CD4-positive, alpha-beta T cell treated with Interleukin-4 for 4 hours (primary cell): ENCODE measurements around the gene ZNF511.
A peak's percentile ranks its signal among the peaks of the same experiment; 100 is the strongest.

ENCODE experiments used
- DNase-seq: peaks from one replicate; pipeline ENCODE4 v3.0.0-alpha.2; 2020

ZNF511 gene

GRCh38 chr10:133336577-133337369, 28.1 kb downstream of the ZNF511 start, which contains the start of gene CALY:
Gene CALY (minus strand): TSS chr10:133336896. CDS start chr10:133328989, 7,907 bp downstream.
- peak; percentile 86 for DNase-seq

GRCh38 chr10:133337370-133337725, 28.6 kb downstream of the ZNF511 start:
- no peak for DNase-seq

- no peak for DNase-seq
These were observed 29.7 kb downstream of the ZNF511 start for GRCh38 chr10:133338080-133339071.

DNA sequence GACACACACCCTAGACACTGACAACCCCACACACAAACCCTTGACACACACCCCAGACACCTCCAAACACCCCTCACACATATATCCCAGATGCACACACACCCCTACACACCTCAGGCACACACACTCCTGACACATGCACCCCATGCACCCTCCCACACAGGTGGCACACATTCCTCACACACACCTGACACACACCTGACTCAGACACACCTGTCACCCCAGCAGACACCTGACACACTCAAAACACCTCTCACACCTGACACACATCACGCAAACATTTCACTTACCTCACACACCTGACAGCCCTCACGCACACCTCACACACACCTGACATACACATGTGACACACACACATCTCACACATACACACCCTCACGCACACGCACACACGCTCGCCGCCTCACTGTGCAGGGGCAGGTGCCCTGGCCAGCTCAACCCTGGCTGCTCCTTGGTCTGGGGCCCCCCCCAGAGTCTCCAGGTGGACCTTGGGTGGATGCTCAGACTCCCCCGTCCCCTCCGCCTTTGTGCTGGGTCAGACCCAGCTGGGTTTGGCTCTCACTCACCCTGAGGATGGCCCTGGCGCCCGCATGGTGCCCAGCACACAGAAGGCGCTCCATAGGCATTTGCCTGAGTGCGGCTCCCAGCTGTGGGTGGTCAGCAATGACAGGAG, 31.1 kb downstream of the ZNF511 start:
- no peak for DNase-seq

- DNase-seq = no peak
These were observed 33.3 kb downstream of the ZNF511 start for GRCh38 chr10:133341983-133342382.

DNA sequence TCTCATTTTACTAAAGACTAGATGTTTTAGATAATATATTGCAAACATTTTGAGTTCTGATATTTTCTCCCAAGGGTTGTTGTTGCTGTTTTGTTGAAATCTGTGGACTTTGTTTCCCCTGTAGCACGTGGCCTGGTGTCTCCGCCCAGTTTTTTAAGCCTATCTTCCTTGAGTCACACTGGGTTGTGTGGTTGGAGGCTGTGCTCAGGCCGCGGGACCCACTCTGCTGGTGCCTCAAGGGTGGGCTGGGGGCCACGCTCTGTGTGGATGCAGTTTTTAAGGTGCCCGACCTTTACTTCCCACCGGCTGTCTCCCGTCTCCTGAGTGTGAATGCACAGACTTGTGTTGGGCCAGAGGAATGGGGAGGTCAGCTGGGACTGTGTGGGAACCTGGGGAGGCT, 34.2 kb downstream of the ZNF511 start:
- DNase-seq = no peak

GRCh38 chr10:133343558-133343957, 34.8 kb downstream of the ZNF511 start:
- no peak for DNase-seq

DNA sequence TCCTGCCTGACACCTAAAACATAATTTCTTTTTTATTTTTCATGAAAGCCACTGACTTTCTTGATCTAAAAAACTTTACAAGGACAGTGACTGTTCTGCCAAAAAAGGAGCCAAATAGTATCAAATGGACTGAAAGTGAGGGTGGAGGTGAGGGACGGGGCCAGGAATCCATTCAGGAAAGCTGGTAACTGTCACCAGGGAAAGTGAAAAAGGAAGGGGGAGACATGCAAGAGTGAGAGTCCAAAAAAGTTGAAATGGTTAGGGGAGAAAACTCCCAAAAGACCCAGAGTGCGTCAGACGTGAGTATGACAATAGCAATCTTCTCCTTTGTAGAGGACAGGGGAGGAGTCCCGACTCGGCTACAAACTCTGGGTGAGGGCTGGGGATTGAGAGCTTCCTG, 35.5 kb downstream of the ZNF511 start:
- no peak for DNase-seq

GRCh38 chr10:133346413-133346812, 37.7 kb downstream of the ZNF511 start:
- DNase-seq = no peak

DNA sequence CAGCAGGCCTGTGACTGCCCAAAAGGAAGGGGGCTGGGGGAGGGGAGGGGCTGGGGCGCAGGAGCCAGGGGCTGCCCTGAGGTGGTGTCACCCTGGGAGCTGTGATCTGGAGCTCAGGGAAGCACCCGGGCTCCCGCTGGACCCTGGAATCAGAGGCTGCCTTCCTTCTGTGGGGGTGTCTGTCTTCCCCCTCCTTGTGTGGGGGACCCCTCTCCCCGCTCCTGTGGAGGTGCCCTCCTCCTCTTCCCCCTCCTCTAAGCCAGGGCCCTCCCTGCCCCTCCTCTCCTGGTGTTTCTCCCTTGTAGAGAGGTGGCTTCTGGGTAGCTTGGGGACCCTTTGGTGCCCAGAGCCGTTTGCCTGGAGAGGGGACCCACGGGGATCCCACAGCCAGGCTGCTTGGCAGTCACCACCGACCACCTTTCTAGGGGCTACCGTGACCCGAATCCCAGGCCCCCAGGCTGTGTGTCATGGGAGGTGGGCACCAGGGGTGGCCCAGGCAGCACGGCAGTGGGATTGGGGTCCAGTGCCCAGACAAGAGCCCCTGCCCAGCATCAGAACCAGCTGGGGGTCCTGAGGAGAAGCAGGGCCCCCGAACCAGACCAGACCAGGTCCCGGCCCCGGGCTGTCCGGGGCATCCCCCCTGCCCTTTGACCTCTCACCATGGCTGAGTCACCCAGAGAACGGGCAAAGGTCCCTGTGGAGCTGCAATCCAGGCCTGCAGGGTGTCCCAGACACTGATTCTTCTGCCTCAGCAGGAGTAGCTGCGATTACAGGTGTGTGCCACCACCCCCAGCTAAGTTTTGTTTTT, 39.2 kb downstream of the ZNF511 start:
- no peak for DNase-seq

GRCh38 chr10:133349160-133349568, 40.5 kb downstream of the ZNF511 start:
- DNase-seq = no peak

- DNase-seq = no peak
These were observed 40.9 kb downstream of the ZNF511 start for GRCh38 chr10:133349577-133350011.

- DNase-seq = no peak
These were observed 41.7 kb downstream of the ZNF511 start for GRCh38 chr10:133350283-133350949.

GRCh38 chr10:133350950-133351329, 42.2 kb downstream of the ZNF511 start:
- no peak for DNase-seq

GRCh38 chr10:133351408-133352318, 42.9 kb downstream of the ZNF511 start:
- DNase-seq = no peak

- DNase-seq = no peak
These were observed 44.7 kb downstream of the ZNF511 start for GRCh38 chr10:133353202-133353959.

- DNase-seq = no peak
These were observed 45.4 kb downstream of the ZNF511 start for GRCh38 chr10:133353988-133354605.

DNA sequence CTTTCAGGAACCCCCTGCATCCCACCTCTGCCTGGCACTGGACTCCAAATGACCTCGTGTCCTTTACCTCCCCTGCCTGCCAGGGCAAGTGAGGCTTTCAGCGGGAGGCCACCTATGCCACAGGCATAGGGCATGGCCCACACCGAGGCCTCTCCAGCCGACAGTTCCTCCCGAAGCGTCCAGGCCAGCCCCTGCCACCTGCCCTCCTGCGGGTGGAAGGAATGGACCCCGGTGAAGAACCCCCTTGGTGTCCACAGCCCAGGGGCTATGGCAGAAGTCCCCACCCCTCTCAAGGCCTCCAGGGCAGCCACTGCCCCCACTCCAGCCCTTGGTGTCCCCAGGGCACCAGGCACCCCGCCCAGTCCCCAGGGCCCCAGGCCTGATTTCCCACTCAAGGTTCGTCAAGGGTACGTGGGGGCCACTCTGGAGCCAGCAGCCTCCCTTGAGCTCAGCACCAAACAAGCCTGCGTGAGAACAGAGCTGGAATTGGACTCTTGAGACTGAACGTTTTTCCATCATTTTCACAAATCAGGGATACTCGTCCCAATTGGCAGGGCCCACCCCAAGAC, 46.0 kb downstream of the ZNF511 start:
- no peak for DNase-seq

DNA sequence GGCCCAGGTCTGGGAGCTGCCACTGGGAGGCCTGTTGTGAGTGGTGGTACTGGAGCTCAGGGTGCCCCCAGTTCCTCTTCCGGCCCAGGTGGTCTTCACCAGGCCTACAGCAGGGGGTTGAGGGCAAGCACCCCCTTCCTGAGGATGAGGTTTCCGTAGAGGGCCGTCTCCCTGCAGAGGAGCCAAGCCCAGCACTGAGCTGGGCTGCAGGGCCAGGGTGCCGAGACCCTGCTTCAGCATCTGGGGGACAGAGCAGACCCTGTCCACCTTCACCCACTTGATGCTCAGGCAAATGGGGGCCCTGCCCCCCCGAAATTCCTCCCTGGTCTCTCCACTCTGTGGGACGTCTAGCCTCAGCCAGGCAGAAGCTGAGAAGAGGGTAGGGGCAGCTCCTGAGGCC, 46.6 kb downstream of the ZNF511 start:
- DNase-seq = no peak
